ENCODE results near the gene MYO5B.

MYO5B gene

GRCh38 chr18:50192995-50193795, 1.8 kb downstream of the MYO5B start:
- in situ Hi-C loops (cut with HindIII; ENCODE audit: low pct_ligation_motif_present, low sequenced_read_pairs), result no loop called here
- Histone ChIP-seq H3K27me3 (replicated peaks) (peaks cover 53% of the 10 kb centered on the region), H3K36me3 (replicated peaks) (no peaks in the 10 kb centered on the region), H3K27ac (no peak overlapping the region), H3K4me3 (ENCODE audit: low read depth, low read length) (no peak overlapping the region)
- no peak for DNase-seq
- no peak for TF ChIP-seq CTCF (IDR thresholded peaks at IDR 0.05; ENCODE audit: low read depth, low read length, missing control alignments)

GRCh38 chr18:50190926-50191325, 4.0 kb downstream of the MYO5B start:
- Histone ChIP-seq H3K27ac (no peak overlapping the region), H3K27me3 (replicated peaks) (peaks cover 43% of the 10 kb centered on the region), H3K4me3 (ENCODE audit: low read depth, low read length) (no peak overlapping the region), H3K36me3 (replicated peaks) (no peaks in the 10 kb centered on the region)
- TF ChIP-seq CTCF (IDR thresholded peaks at IDR 0.05; ENCODE audit: low read depth, low read length, missing control alignments), result no peak
- in situ Hi-C loops (cut with HindIII; ENCODE audit: low pct_ligation_motif_present, low sequenced_read_pairs), result no loop called here
- DNase-seq, result no peak

DNA sequence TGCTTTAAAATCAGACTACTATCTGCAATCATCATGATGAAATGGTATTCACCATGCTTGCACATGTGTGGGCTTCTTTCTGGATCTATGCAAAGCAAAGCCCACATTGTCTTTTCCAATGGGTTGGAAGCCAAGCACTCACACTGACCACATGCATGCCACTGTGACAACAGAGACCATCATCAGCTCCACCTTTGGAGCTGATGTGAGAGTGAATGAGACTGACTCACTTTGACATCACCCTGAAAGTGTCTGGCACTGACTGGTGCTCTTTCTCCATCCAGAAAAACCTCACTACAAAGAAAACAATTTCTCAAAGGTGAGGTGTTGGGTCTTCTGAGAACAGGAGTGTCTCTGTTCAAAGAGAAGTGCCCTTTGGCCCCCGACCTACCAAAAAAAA, 4.7 kb downstream of the MYO5B start:
- H3K27ac ChIP-seq, result no peak overlapping the region
- peak; percentile 2 for DNase-seq
- in situ Hi-C loops (cut with HindIII; ENCODE audit: low pct_ligation_motif_present, low sequenced_read_pairs), result no loop called here

DNA sequence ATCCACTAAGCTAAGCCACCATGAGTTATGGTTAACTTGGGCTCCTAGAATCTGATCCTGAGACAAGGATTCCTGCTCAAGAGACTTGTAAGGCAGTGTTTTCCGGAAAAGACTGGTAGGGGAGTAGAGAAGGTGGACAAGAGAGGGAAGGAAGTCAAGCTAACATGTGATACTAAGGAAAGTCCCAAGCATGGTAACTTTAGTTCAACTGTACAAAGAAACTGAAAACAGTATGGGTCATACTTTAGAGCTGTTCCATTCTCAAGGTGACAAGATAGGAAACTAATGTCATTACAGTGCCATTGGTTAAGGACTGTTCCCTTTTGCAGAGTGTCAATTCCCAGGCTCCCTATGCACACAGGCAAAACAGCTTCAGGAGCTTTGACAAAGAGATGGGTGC, 5.8 kb downstream of the MYO5B start:
- TF ChIP-seq CTCF (IDR thresholded peaks at IDR 0.05; ENCODE audit: low read depth, low read length, missing control alignments), result no peak
- in situ Hi-C loops (cut with HindIII; ENCODE audit: low pct_ligation_motif_present, low sequenced_read_pairs), result no loop called here
- no peak overlapping the region for H3K4me3 ChIP-seq (ENCODE audit: low read depth, low read length)

More for the DNA sequence above, 4.7 kb downstream of the MYO5B start:
- Histone ChIP-seq H3K27me3 (replicated peaks) (peaks cover 36% of the 10 kb centered on the region), H3K36me3 (replicated peaks) (no peaks in the 10 kb centered on the region), H3K4me3 (ENCODE audit: low read depth, low read length) (no peak overlapping the region)
- TF ChIP-seq CTCF (IDR thresholded peaks at IDR 0.05; ENCODE audit: low read depth, low read length, missing control alignments), result no peak

GRCh38 chr18:50188652-50189051, 6.3 kb downstream of the MYO5B start:
- no peak overlapping the region for H3K4me3 ChIP-seq (ENCODE audit: low read depth, low read length)
- peaks cover 20% of the 10 kb centered on the region for H3K27me3 ChIP-seq (replicated peaks)
- H3K36me3 ChIP-seq (replicated peaks), result no peaks in the 10 kb centered on the region
- no peak for TF ChIP-seq CTCF (IDR thresholded peaks at IDR 0.05; ENCODE audit: low read depth, low read length, missing control alignments)
- in situ Hi-C loops (cut with HindIII; ENCODE audit: low pct_ligation_motif_present, low sequenced_read_pairs), result no loop called here
- DNase-seq, result no peak
- no peak overlapping the region for H3K27ac ChIP-seq

More for the DNA sequence above, 5.8 kb downstream of the MYO5B start:
- H3K27ac ChIP-seq, result no peak overlapping the region
- no peak for DNase-seq
- peaks cover 25% of the 10 kb centered on the region for H3K27me3 ChIP-seq (replicated peaks)
- H3K36me3 ChIP-seq (replicated peaks), result no peaks in the 10 kb centered on the region

GRCh38 chr18:50187659-50188058, 7.3 kb downstream of the MYO5B start:
- in situ Hi-C loops (cut with HindIII; ENCODE audit: low pct_ligation_motif_present, low sequenced_read_pairs), result no loop called here
- no peak for DNase-seq
- no peak overlapping the region for H3K27ac ChIP-seq
- TF ChIP-seq CTCF (IDR thresholded peaks at IDR 0.05; ENCODE audit: low read depth, low read length, missing control alignments), result no peak
- H3K36me3 ChIP-seq (replicated peaks), result no peaks in the 10 kb centered on the region
- H3K4me3 ChIP-seq (ENCODE audit: low read depth, low read length), result no peak overlapping the region
- H3K27me3 ChIP-seq (replicated peaks), result peaks cover 10% of the 10 kb centered on the region
